Astrocyte (in vitro differentiated cells and primary cell): ENCODE data around the gene ATP9A. TPM values are rescaled to one million over a fixed set of nuclear protein-coding genes. Genes with fewer than 3 reads are reported as not detected.
"Not testable (repeated sequence)": the region's sequence is repeated elsewhere in the genome, so short reads cannot be mapped to it uniquely, and the experiment has no call there.

Source experiments
- DNase-seq: peaks from one replicate; pipeline ENCODE4 v3.0.0-alpha.2; 2010; ENCODE audit warnings: low read depth
- FAIRE-seq: peaks from 2 replicates; lab custom pipeline; 2011; peaks lifted over from hg19 to GRCh38; lab: Jason Lieb, UNC
- H2AFZ ChIP-seq: 2 replicates; pipeline ENCODE4 v1.6.0; 2012; ENCODE audit warnings: low read depth, low read length, inconsistent platforms
- H3K27ac ChIP-seq: 2 replicates; pipeline ENCODE4 v1.5.1; 2011; ENCODE audit warnings: low read depth, low read length, inconsistent platforms
- H3K27me3 ChIP-seq: 2 replicates; pipeline ENCODE4 v1.6.0; 2011; ENCODE audit warnings: low read length, inconsistent platforms; ENCODE audit not compliant: insufficient read depth
- H3K36me3 ChIP-seq: 2 replicates; pipeline ENCODE4 v1.5.1; 2011; ENCODE audit warnings: low read length, inconsistent platforms; ENCODE audit not compliant: insufficient read depth
- H3K4me1 ChIP-seq: 2 replicates; pipeline ENCODE4 v1.5.1; 2011; ENCODE audit warnings: low read length, inconsistent platforms; ENCODE audit not compliant: insufficient read depth
- H3K4me2 ChIP-seq: 2 replicates; pipeline ENCODE4 v1.6.0; 2012; ENCODE audit warnings: low read length, inconsistent platforms
- H3K4me3 ChIP-seq: 2 replicates; pipeline ENCODE4 v1.5.1; 2011; ENCODE audit warnings: low read depth, mild to moderate bottlenecking, low read length, inconsistent platforms; ENCODE audit not compliant: insufficient read depth
- H3K79me2 ChIP-seq: 2 replicates; pipeline ENCODE4 v1.6.0; 2012; ENCODE audit warnings: mild to moderate bottlenecking, low read length, inconsistent platforms; ENCODE audit not compliant: insufficient read depth
- H3K9ac ChIP-seq: 2 replicates; pipeline ENCODE4 v1.6.0; 2012; ENCODE audit warnings: mild to moderate bottlenecking, low read length, inconsistent platforms
- H3K9me3 ChIP-seq: 2 replicates; pipeline ENCODE4 v1.5.1; 2012; ENCODE audit warnings: low read depth, mild to moderate bottlenecking, low read length, inconsistent platforms; ENCODE audit not compliant: insufficient read depth
- H4K20me1 ChIP-seq: 2 replicates; pipeline ENCODE4 v1.6.0; 2012; ENCODE audit warnings: low read length, inconsistent platforms; ENCODE audit not compliant: insufficient read depth
- H3K27ac Mint-ChIP-seq: one replicate; pipeline ENCODE4 v1.8.0; 2021; ENCODE audit warnings: mild to moderate bottlenecking, mixed read lengths; ENCODE audit not compliant: unreplicated experiment
- H3K27me3 Mint-ChIP-seq: one replicate; pipeline ENCODE4 v1.8.0; 2021; ENCODE audit warnings: low read depth, mixed read lengths; ENCODE audit not compliant: unreplicated experiment
- H3K36me3 Mint-ChIP-seq: one replicate; pipeline ENCODE4 v1.8.0; 2021; ENCODE audit warnings: low read depth, mixed read lengths; ENCODE audit not compliant: unreplicated experiment
- H3K4me1 Mint-ChIP-seq: one replicate; pipeline ENCODE4 v1.8.0; 2021; ENCODE audit warnings: low read depth, mixed read lengths; ENCODE audit not compliant: unreplicated experiment
- H3K4me3 Mint-ChIP-seq: one replicate; pipeline ENCODE4 v1.8.0; 2021; ENCODE audit warnings: mild to moderate bottlenecking, moderate library complexity, mixed read lengths; ENCODE audit not compliant: unreplicated experiment
- H3K9me3 Mint-ChIP-seq: one replicate; pipeline ENCODE4 v1.8.0; 2021; ENCODE audit warnings: mild to moderate bottlenecking, mixed read lengths; ENCODE audit not compliant: unreplicated experiment
- EZH2 ChIP-seq: IDR thresholded peaks from 2 replicates; pipeline ENCODE4 v1.6.1; 2012; ENCODE audit warnings: mild to moderate bottlenecking, low read length, inconsistent platforms; ENCODE audit not compliant: insufficient read depth
- total RNA-seq: library from RNA; stranded (reverse); gene quantifications from 2 replicates; pipeline ENCODE4 v1.2.1, GENCODE V29; 2021
- TF ChIP-seq, protein P1 (sequence below): IDR thresholded peaks from 2 replicates; pipeline ENCODE4 v1.5.1; 2011; ENCODE audit warnings: low read depth, mild to moderate bottlenecking, inconsistent platforms, low read length, moderate library complexity; ENCODE audit not compliant: insufficient read depth

The ATP9A gene
- total RNA-seq, 1 donor from 2014 or later, result 12.9 TPM

DNA sequence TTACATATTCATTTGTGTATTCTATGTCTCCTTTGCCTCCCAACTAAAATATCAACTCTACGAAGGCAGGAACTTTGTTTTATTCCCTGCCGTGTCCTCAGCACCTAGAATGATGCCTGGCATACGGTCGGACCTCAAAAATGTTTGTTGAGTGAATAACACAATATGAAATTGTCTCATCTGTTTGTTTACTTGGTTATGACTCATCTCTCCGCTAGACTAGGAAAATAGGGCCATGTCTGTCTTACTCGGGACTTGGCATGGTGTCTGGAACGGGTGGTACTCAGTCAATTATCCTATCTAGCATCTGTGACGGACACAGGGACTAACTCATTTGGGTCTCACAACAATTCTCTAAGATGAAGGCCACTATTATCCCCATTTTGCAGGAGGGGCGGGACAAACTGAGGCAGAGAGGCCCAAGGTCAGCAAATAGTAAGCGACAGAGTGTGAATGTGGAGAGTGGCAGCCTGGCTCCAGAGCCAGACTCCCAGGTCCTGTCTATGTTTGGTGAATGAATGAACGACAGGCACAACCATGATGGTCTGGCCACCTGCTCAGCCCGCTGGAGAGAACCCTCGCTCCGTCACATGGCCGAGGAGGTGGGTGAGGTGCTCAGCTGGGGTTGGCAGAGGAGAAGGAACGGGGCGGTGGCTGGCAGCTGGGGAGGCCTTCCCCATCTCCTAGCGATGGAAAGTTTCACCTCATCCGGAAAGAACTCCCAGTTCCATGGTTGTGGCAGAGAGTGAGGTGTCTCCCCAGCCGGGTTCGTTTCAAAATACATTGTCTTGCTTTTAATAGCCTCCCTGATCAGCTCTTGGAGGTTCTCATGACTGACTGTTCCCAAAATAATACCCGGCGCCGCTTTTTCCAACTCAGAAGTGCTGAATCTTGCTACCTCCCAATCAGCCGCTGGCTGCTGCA lies 198.1 kb downstream of the ATP9A start:
- Histone ChIP-seq H3K4me2 (no peak overlapping the region), H3K9me3 (peaks cover 3% of the 10 kb centered on the region), H3K27ac (no peak overlapping the region), H3K79me2 (no peaks in the 10 kb centered on the region), H2AFZ (no peak overlapping the region), H3K27me3 (no peaks in the 10 kb centered on the region), H3K9ac (no peak overlapping the region), H4K20me1 (no peaks in the 10 kb centered on the region), H3K4me1 (peaks cover 12% of the 10 kb centered on the region), H3K4me3 (no peak overlapping the region), H3K36me3 (no peaks in the 10 kb centered on the region)
- Mint-ChIP-seq H3K4me1 (peaks cover 4% of the 10 kb centered on the region), H3K9me3 (peaks cover 5% of the 10 kb centered on the region), H3K4me3 (no peak overlapping the region), H3K36me3 (no peaks in the 10 kb centered on the region), H3K27ac (no peak overlapping the region), H3K27me3 (peaks cover 17% of the 10 kb centered on the region)
- no peak for TF ChIP-seq EZH2
- TF ChIP-seq, protein P1, sequence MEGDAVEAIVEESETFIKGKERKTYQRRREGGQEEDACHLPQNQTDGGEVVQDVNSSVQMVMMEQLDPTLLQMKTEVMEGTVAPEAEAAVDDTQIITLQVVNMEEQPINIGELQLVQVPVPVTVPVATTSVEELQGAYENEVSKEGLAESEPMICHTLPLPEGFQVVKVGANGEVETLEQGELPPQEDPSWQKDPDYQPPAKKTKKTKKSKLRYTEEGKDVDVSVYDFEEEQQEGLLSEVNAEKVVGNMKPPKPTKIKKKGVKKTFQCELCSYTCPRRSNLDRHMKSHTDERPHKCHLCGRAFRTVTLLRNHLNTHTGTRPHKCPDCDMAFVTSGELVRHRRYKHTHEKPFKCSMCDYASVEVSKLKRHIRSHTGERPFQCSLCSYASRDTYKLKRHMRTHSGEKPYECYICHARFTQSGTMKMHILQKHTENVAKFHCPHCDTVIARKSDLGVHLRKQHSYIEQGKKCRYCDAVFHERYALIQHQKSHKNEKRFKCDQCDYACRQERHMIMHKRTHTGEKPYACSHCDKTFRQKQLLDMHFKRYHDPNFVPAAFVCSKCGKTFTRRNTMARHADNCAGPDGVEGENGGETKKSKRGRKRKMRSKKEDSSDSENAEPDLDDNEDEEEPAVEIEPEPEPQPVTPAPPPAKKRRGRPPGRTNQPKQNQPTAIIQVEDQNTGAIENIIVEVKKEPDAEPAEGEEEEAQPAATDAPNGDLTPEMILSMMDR, result no peak
- no peak for DNase-seq
- no peak for FAIRE-seq

DNA sequence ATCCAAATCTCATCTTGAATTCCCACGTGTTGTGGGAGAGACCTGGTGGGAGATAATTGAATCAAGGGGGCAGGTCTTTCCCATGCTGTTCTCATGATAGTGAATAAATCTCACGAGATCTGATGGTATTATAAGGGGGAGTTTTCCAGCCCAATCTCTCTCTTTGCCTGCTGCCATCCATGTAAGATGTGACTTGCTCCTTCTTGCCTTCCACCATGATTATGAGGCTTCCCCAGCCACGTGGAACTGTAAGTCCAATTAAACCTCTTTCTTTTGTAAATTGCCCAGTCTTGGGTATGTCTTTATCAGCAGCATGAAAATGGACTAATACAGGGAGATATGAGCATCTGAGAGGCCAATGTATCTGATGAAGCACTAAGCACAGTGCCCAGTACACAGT lies 199.7 kb downstream of the ATP9A start:
- H3K9ac ChIP-seq, H3K9me3 ChIP-seq, H3K4me3 Mint-ChIP-seq, H3K36me3 ChIP-seq, H3K4me2 ChIP-seq, H4K20me1 ChIP-seq, H3K27ac ChIP-seq, H3K4me3 ChIP-seq, H3K27ac Mint-ChIP-seq, DNase-seq, H3K9me3 Mint-ChIP-seq, H3K27me3 ChIP-seq, FAIRE-seq, H3K79me2 ChIP-seq, H2AFZ ChIP-seq, H3K36me3 Mint-ChIP-seq, H3K4me1 Mint-ChIP-seq: not testable (repeated sequence)
- peaks cover 17% of the 10 kb centered on the region for H3K27me3 Mint-ChIP-seq
- peaks cover 14% of the 10 kb centered on the region for H3K4me1 ChIP-seq

DNA sequence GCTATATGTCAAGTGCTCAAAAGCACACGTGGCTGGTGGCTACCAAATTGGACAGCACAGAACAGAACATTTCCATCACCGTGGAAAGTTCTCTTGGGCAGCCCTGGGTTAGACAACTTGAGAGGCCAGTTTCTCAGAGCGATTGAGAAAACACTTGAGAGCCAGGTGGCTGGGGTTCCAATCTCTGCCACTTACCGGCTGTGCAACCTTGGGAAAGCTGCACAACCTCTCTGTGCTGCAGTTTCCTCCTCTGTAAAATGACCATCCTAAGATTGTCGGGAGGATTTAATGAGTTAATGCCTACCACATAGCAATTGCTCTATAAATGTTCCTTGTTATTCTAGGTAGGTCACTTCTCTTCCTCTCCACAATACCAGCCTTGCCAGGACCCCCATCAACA lies 200.6 kb downstream of the ATP9A start:
- H3K27me3 Mint-ChIP-seq, result peaks cover 17% of the 10 kb centered on the region
- H3K36me3 ChIP-seq, result no peaks in the 10 kb centered on the region

More for the DNA sequence above, 200.6 kb downstream of the ATP9A start:
- Mint-ChIP-seq H3K36me3 (no peaks in the 10 kb centered on the region), H3K4me3 (no peak overlapping the region), H3K9me3 (peaks cover 3% of the 10 kb centered on the region), H3K4me1 (peaks cover 14% of the 10 kb centered on the region), H3K27ac (no peak overlapping the region)
- Histone ChIP-seq H3K4me3 (no peak overlapping the region), H2AFZ (no peak overlapping the region), H4K20me1 (no peaks in the 10 kb centered on the region), H3K79me2 (no peaks in the 10 kb centered on the region), H3K9me3 (no peaks in the 10 kb centered on the region), H3K27ac (no peak overlapping the region), H3K27me3 (no peaks in the 10 kb centered on the region), H3K9ac (no peak overlapping the region), H3K4me1 (peaks cover 17% of the 10 kb centered on the region), H3K4me2 (no peak overlapping the region)
- DNase-seq (no peak), FAIRE-seq (no peak)
- TF ChIP-seq, protein P1, result no peak
- no peak for TF ChIP-seq EZH2
